GM23338 (cell line): ENCODE measurements around the gene KCNMB2. TPM values are rescaled to one million over a fixed set of nuclear protein-coding genes. Genes with fewer than 3 reads are reported as not detected.
A peak's percentile ranks its signal among the peaks of the same experiment; 100 is the strongest.

Experiments
- ATAC-seq: fragments of 200-7000 bp; cut with Tn5 transposase; 3 replicates; pipeline ENCODE4 v1.9.1; 2020
- DNase-seq: peaks from one replicate; pipeline ENCODE4 v3.0.0-alpha.2; 2015; ENCODE audit warnings: low spot score
- H2AFZ ChIP-seq: fragments of 200-600 bp; sonication (generic); 2 replicates; pipeline ENCODE4 v1.8.0; 2016; ENCODE audit warnings: antibody characterized with exemption, mild to moderate bottlenecking, moderate library complexity
- H3F3A ChIP-seq: fragments of 200-600 bp; sonication (generic); replicated peaks from 2 replicates; pipeline ENCODE4 v1.8.0; 2017; ENCODE audit warnings: antibody characterized with exemption, mixed run types, low read depth
- H3K27ac ChIP-seq: fragments of 200-600 bp; sonication (generic); 2 replicates; pipeline ENCODE4 v1.6.1; 2016; ENCODE audit warnings: low read depth
- H3K27me3 ChIP-seq: fragments of 200-600 bp; sonication (generic); 2 replicates; pipeline ENCODE4 v1.8.0; 2016; ENCODE audit warnings: mild to moderate bottlenecking, mixed run types, moderate library complexity; ENCODE audit not compliant: insufficient read depth
- H3K36me3 ChIP-seq: fragments of 200-600 bp; sonication (generic); 2 replicates; pipeline ENCODE4 v1.8.0; 2016; ENCODE audit warnings: mild to moderate bottlenecking; ENCODE audit not compliant: insufficient read depth
- H3K4me1 ChIP-seq: fragments of 200-600 bp; sonication (generic); 2 replicates; pipeline ENCODE4 v1.8.0; 2016; ENCODE audit warnings: mild to moderate bottlenecking, moderate library complexity; ENCODE audit not compliant: insufficient read depth
- H3K4me2 ChIP-seq: fragments of 200-600 bp; sonication (generic); 2 replicates; pipeline ENCODE4 v1.7.1; 2017; ENCODE audit warnings: mixed run types
- H3K4me3 ChIP-seq: fragments of 200-600 bp; sonication (generic); 2 replicates; pipeline ENCODE4 v1.6.1; 2016; ENCODE audit warnings: mixed run types
- H3K79me2 ChIP-seq: fragments of 200-600 bp; sonication (generic); replicated peaks from 2 replicates; pipeline ENCODE4 v1.8.0; 2017; ENCODE audit warnings: mild to moderate bottlenecking; ENCODE audit not compliant: insufficient read depth
- H3K9me2 ChIP-seq: fragments of 200-600 bp; sonication (generic); 2 replicates; pipeline ENCODE4 v1.8.0; 2017; ENCODE audit not compliant: insufficient read depth
- H4K20me1 ChIP-seq: fragments of 200-600 bp; sonication (generic); replicated peaks from 2 replicates; pipeline ENCODE4 v1.8.0; 2017; ENCODE audit warnings: mild to moderate bottlenecking; ENCODE audit not compliant: insufficient read depth
- H3K27ac Mint-ChIP-seq: 2 replicates; pipeline ENCODE4 v1.8.0; 2020; ENCODE audit warnings: inconsistent platforms, mild to moderate bottlenecking, moderate library complexity, mixed read lengths
- H3K27me3 Mint-ChIP-seq: 3 replicates; pipeline ENCODE4 v1.8.0; 2022; ENCODE audit warnings: low read depth, mild to moderate bottlenecking, moderate library complexity, mixed read lengths, inconsistent platforms; ENCODE audit not compliant: insufficient read depth, poor library complexity
- H3K36me3 Mint-ChIP-seq: 3 replicates; pipeline ENCODE4 v1.8.0; 2021; ENCODE audit warnings: low read depth, mild to moderate bottlenecking, inconsistent platforms, moderate library complexity, mixed read lengths
- H3K4me1 Mint-ChIP-seq: 3 replicates; pipeline ENCODE4 v1.8.0; 2020; ENCODE audit warnings: mild to moderate bottlenecking, inconsistent platforms, mixed read lengths
- H3K4me3 Mint-ChIP-seq: 3 replicates; pipeline ENCODE4 v1.8.0; 2021; ENCODE audit warnings: moderate library complexity, mild to moderate bottlenecking, inconsistent platforms, mixed read lengths
- H3K9me3 Mint-ChIP-seq: 3 replicates; pipeline ENCODE4 v1.8.0; 2020; ENCODE audit warnings: moderate library complexity, mild to moderate bottlenecking, inconsistent platforms, mixed read lengths
- CREB1 ChIP-seq: fragments of 250-450 bp; sonication (Bioruptor Pico); IDR thresholded peaks from 2 replicates; pipeline ENCODE4 v1.5.0; 2020; ENCODE audit warnings: low read depth, mild to moderate bottlenecking, moderate library complexity
- EZH2 ChIP-seq: fragments of 200-600 bp; sonication (generic); IDR thresholded peaks from one replicate; pipeline ENCODE4 v1.8.0; 2017; ENCODE audit warnings: antibody characterized with exemption, mild to moderate bottlenecking, low read depth; ENCODE audit not compliant: unreplicated experiment
- EZH2phosphoT487 ChIP-seq: fragments of 200-600 bp; sonication (generic); IDR thresholded peaks from one replicate; pipeline ENCODE4 v1.8.1; 2018; ENCODE audit warnings: antibody characterized with exemption; ENCODE audit not compliant: unreplicated experiment
- NANOG ChIP-seq: IDR thresholded peaks from 2 replicates; pipeline ENCODE4 v1.6.1; 2016; ENCODE audit warnings: antibody characterized with exemption, borderline replicate concordance
- POLR2AphosphoS5 ChIP-seq: IDR thresholded peaks from 2 replicates; pipeline ENCODE4 v1.6.1; 2016; ENCODE audit warnings: antibody characterized with exemption, low read depth
- ZNF331 ChIP-seq: fragments of 250-450 bp; sonication (Bioruptor Pico); IDR thresholded peaks from 2 replicates; pipeline ENCODE4 v1.5.0; 2020; ENCODE audit warnings: low read depth, mild to moderate bottlenecking, moderate library complexity
- ZNF462 ChIP-seq: fragments of 250-450 bp; sonication (Bioruptor Pico); IDR thresholded peaks from 2 replicates; pipeline ENCODE4 v1.5.0; 2020; ENCODE audit warnings: mild to moderate bottlenecking, moderate library complexity
- polyA plus RNA-seq: library from polyadenylated mRNA; unstranded; fragments of >200 nt; fragmentation: Nextera tagmentation; extraction: Ambion mirVana; gene quantifications from 2 replicates; pipeline ENCODE4 v1.2.1, GENCODE V29; 2016
- total RNA-seq: library from RNA; depleted of rRNA; stranded (reverse); fragments of >200 nt; shearing (Covaris generic); gene quantifications from 2 replicates; pipeline ENCODE4 v1.2.3, GENCODE V29; 2014
- TF ChIP-seq, protein P1 (sequence below), 2 experiments: fragments of 200-600 bp in 1 of 2; sonication (generic) in 1 of 2; conservative IDR thresholded peaks; 2 replicates each; pipeline versions ENCODE4 v1.5.1 to v1.6.1; 2016 to 2017; ENCODE audit warnings: antibody characterized with exemption in 2 of 2, low read depth in 2 of 2, mild to moderate bottlenecking in 2 of 2, moderate library complexity in 1 of 2

The KCNMB2 gene
- total and polyA plus RNA-seq, 2 experiments from 2014 or later: 0.53 TPM; not detected in 1

DNA sequence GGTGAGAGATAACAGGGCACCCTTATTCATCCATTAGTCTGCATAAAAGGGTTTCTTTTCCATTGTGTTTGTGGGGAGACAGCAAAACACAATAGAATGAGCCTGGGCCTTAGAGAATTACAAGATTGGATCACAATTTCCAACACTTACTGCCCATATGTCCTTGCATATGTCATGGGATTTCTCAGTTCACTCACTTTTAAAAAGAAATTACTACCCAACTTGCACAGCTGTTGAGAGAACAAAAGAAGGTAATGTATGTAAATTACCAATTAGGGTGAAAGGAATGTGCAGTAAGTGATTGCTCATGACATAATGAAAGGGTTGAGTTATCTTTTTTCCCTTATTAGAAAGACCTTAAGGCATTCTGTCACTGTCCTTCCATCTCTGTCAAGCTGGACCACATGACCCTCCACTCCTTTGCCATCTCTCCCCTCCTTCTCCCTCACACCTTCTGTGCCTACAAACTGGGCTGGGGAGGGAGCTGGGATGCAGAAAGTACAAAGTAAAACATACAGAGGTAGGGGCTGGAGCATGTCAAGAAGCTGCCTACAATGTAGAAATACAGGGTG lies 291.1 kb downstream of the KCNMB2 start:
- Histone ChIP-seq H3K27me3 (no peaks in the 10 kb centered on the region), H4K20me1 (no peaks in the 10 kb centered on the region), H3K4me2 (no peak overlapping the region), H3K9me2 (no peaks in the 10 kb centered on the region), H3K36me3 (no peaks in the 10 kb centered on the region), H3K4me1 (peaks cover 18% of the 10 kb centered on the region), H3K79me2 (no peaks in the 10 kb centered on the region; the same call in 1 of the 2 replicates), H3F3A (no peaks in the 10 kb centered on the region), H3K27ac (no peak overlapping the region), H3K4me3 (no peak overlapping the region), H2AFZ (no peak overlapping the region)
- Mint-ChIP-seq H3K4me1 (peaks cover 24% of the 10 kb centered on the region), H3K4me3 (no peak overlapping the region), H3K9me3 (no peaks in the 10 kb centered on the region; the same call in 2 of the 3 replicates), H3K27me3 (no peaks in the 10 kb centered on the region), H3K27ac (no peak overlapping the region), H3K36me3 (no peaks in the 10 kb centered on the region)
- no peak for DNase-seq
- no peak for TF ChIP-seq CREB1 (CRISPR knock-in tag)
- TF ChIP-seq NANOG: 0 out of 2 replicates have a peak, but pooled peaks have one; percentile 13
- ATAC-seq: no peak

- Histone ChIP-seq H3K4me3 (no peak overlapping the region), H3K36me3 (no peaks in the 10 kb centered on the region), H3K27ac (no peak overlapping the region), H4K20me1 (no peaks in the 10 kb centered on the region), H3K4me2 (no peak overlapping the region), H3K4me1 (no peaks in the 10 kb centered on the region), H3F3A (no peaks in the 10 kb centered on the region), H3K27me3 (no peaks in the 10 kb centered on the region), H3K9me2 (no peaks in the 10 kb centered on the region), H2AFZ (no peak overlapping the region), H3K79me2 (no peaks in the 10 kb centered on the region)
- Mint-ChIP-seq H3K27ac (no peak overlapping the region), H3K27me3 (no peaks in the 10 kb centered on the region), H3K9me3 (no peaks in the 10 kb centered on the region; the same call in 2 of the 3 replicates), H3K4me3 (no peak overlapping the region), H3K4me1 (no peaks in the 10 kb centered on the region), H3K36me3 (no peaks in the 10 kb centered on the region; the same call in 2 of the 3 replicates)
- ATAC-seq: no peak
- TF ChIP-seq NANOG: no peak
- no peak for DNase-seq
Observed at GRCh38 chr3:178833695-178834094, 297.5 kb downstream of the KCNMB2 start.

- no peak overlapping the region for H2AFZ ChIP-seq
- no peak overlapping the region for H3K4me2 ChIP-seq
- no peaks in the 10 kb centered on the region for H3K9me2 ChIP-seq
- H3K27ac ChIP-seq: no peak overlapping the region
- no peaks in the 10 kb centered on the region for H3K4me1 ChIP-seq
- Mint-ChIP-seq H3K27ac (no peak overlapping the region), H3K4me1 (no peaks in the 10 kb centered on the region; the same call in 2 of the 3 replicates), H3K4me3 (no peak overlapping the region), H3K27me3 (no peaks in the 10 kb centered on the region), H3K9me3 (peaks cover 10% of the 10 kb centered on the region; the same call in 2 of the 3 replicates), H3K36me3 (peaks cover 4% of the 10 kb centered on the region; the same call in 1 of the 3 replicates)
- no peaks in the 10 kb centered on the region for H4K20me1 ChIP-seq
- ATAC-seq (no peak), DNase-seq (no peak)
- H3K4me3 ChIP-seq: no peak overlapping the region
- H3K79me2 ChIP-seq: no peaks in the 10 kb centered on the region
- H3F3A ChIP-seq: no peaks in the 10 kb centered on the region
- H3K36me3 ChIP-seq: no peaks in the 10 kb centered on the region
- H3K27me3 ChIP-seq: no peaks in the 10 kb centered on the region
- TF ChIP-seq ZNF331 (CRISPR knock-in tag) (no peak), EZH2phosphoT487 (no peak), EZH2 (no peak), ZNF462 (CRISPR knock-in tag) (no peak), POLR2AphosphoS5 (no peak), CREB1 (CRISPR knock-in tag) (no peak), NANOG (no peak)
- TF ChIP-seq, protein P1, sequence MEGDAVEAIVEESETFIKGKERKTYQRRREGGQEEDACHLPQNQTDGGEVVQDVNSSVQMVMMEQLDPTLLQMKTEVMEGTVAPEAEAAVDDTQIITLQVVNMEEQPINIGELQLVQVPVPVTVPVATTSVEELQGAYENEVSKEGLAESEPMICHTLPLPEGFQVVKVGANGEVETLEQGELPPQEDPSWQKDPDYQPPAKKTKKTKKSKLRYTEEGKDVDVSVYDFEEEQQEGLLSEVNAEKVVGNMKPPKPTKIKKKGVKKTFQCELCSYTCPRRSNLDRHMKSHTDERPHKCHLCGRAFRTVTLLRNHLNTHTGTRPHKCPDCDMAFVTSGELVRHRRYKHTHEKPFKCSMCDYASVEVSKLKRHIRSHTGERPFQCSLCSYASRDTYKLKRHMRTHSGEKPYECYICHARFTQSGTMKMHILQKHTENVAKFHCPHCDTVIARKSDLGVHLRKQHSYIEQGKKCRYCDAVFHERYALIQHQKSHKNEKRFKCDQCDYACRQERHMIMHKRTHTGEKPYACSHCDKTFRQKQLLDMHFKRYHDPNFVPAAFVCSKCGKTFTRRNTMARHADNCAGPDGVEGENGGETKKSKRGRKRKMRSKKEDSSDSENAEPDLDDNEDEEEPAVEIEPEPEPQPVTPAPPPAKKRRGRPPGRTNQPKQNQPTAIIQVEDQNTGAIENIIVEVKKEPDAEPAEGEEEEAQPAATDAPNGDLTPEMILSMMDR (conservative IDR thresholded peaks at IDR 0.05; ENCODE audit: low read depth in 2 of 2): no peak
Observed at GRCh38 chr3:178835033-178835432, 298.8 kb downstream of the KCNMB2 start.
